CD4-positive, alpha-beta T cell treated with Interleukin-1 beta for 1 hour (primary cell): ENCODE measurements around the gene BCAS4.

Experiments
- DNase-seq, 2 donors: peaks; one replicate each; pipeline ENCODE4 v3.0.0-alpha.2; 2020 to 2022

The BCAS4 gene

GRCh38 chr20:50857348-50857747, 62.5 kb downstream of the BCAS4 start:
- DNase-seq, result no peak

DNA sequence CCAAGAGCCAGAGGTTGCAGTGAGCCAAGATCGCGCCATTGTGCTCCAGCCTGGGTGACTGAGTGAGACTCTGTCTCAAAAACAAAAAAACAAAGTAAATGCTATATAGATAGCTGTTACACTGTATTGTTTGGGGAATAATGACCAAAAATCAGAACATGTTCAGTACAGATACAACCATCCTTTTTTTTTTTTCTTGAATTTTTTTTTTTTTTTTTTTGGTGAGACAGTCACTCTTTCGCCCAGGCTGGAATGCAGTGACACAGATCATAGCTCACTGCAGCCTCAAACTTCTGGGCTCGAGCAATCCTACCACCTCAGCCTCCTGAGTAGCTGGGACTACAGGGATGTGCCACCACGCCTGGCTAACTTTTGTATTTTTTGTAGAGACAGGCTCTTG, 63.7 kb downstream of the BCAS4 start:
- no peak for DNase-seq

DNA sequence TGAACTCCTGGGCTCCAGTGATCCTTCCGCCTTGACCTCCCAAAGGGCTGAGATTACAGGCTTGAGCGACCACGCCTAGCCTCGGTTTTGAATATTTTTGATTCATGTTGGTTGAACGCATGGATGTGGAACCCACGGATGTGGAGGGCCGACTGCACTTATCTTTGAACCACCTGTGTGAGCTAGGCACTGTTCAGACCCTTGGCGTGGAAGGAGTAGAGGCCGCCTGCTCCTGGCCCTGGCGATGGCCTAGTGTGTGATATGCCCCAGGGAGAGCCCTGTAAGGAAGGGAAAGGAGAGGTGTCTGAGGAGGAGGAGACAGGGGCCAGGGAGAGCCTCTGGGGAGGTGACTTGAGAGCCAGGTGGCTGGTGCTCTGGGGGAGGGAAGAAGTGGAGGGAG, 64.3 kb downstream of the BCAS4 start:
- DNase-seq, result no peak

DNA sequence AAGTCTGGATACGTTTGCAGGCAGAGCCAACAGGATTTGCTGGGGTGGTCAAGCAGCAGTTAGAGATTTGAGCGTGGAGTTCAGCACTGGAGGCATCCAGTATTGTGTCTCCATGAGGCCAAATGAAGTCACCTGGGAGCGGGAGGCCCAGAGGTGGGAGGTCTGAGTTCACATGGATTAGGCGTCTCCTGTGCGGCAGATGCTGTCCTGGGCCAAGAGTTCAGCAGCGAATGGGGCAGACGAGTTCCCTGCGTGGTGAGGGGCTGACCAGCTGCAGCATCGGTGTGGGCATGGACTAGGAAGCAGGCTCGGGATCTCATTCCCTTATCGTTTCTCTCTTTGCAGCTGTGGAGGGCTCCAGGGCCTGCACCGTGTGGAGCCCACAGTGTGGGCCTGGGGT, 66.2 kb downstream of the BCAS4 start:
- DNase-seq, result no peak

- DNase-seq, result no peak
Observed at GRCh38 chr20:50862546-50862945, 67.7 kb downstream of the BCAS4 start.

DNA sequence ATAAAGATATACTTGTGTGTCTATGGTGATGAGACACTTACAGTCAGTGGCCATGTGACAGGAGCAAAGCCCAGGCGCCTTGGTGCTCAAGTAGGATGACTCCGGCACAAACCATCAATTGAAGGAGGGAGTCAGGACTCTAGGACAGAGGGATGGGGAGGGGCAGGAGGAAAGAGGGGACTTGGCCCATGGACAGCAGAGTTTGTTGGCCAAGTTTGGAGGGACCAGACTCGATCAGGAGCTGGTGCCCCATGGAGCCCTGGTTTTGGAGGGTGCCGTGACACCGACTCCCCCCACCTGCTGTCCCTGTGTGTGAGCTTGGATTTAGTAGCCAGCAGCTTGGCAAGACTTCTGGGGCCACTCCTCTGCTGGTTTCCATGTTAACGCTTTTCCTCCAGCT, 70.3 kb downstream of the BCAS4 start:
- no peak for DNase-seq

DNA sequence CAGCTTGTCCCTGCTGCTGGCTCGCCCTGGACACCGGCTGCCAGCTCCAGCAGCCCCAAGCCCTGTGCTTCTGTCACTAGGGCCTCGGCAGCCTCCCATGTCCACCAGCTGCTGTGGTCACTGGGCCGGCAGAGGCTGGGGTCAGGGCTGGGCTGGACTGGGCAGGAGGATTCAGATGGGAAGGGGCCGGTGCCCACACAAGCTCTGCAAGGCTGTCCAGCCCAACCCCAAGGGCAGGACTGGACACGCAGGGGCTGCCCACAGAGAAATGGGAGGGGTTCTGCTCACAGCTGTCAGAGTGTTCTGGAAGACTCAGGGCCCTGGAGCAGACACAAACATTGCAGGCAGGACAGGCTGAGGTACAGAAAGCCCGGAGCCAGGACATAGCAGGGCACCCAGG, 70.7 kb downstream of the BCAS4 start:
- no peak for DNase-seq

GRCh38 chr20:50866036-50866685, 71.3 kb downstream of the BCAS4 start:
- no peak for DNase-seq

GRCh38 chr20:50866831-50867230, 72.0 kb downstream of the BCAS4 start:
- DNase-seq, result no peak

DNA sequence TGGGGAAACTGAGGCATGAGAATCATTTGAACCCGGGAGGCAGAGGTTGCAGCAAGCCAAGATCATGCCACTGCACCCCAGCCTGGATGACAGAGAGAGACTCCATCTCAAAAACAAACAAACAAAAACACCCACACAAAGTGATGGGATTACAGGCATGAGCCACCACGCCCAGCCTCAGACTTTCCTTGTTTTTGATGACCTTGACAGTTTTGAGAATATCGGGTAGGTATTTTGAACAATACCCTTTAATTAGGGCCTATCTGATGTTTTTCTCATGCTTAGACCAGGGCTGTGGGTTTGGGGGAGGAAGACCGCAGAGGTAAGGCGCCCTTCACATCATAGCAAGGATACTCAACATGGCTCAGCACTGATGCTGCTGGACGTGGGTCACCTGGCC, 72.9 kb downstream of the BCAS4 start:
- DNase-seq, result no peak

GRCh38 chr20:50868509-50869495, 73.9 kb downstream of the BCAS4 start:
- DNase-seq, result no peak

GRCh38 chr20:50870561-50871161, 75.8 kb downstream of the BCAS4 start:
- no peak for DNase-seq

- DNase-seq, result peak in 1 of 2 donors; percentile 20
Observed at GRCh38 chr20:50872560-50873425, 77.9 kb downstream of the BCAS4 start.

DNA sequence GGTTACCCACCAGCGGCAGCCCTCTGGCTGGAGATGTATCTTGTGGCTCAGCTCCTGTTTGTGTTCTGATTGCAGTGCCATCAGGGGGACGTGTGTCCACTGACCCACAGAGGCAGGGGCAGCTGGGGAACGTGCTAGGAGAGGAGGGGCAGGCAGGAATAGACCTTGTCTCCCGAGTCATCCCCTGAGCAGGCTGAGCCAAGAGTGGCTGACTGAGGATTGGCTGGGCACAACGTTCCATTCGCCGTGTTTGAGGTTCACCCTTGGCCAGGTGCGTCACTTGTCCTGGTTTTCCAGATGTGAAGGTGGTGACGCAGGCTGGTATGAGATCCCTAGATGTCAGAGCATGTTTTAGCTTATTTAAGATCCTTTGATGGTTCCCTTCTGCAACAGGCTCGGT, 78.7 kb downstream of the BCAS4 start:
- no peak for DNase-seq

GRCh38 chr20:50874111-50874757, 79.4 kb downstream of the BCAS4 start:
- DNase-seq, result no peak

GRCh38 chr20:50874758-50875665, 80.2 kb downstream of the BCAS4 start:
- DNase-seq, result no peak

DNA sequence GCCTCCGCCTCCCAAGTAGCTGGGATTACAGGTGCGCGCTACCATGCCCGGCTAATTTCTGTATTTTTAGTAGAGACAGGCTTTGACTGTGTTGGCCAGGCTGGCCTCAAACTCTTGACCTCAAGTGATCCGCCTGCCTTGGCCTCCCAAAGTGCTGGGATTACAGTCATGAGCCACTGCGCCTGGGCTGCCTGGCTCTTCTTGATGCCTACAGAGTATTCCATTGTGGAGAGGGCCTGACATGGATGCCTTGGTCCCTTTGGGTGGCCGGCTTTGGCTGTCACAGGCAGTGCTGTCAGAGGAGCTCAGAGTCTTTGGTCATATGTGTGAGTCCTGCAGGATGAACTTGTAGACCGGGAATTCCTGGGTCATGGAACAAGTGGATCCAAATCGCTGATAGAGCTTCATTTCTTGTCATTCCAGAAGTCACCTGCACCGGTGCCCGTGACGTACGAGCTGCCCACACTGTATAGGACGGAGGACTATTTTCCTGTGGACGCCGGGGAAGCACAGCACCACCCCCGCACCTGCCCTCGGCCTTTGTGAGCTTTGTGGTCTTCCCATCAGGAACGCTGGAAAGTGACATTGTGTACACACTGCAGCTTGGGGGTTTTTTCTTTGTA, 81.3 kb downstream of the BCAS4 start:
- no peak for DNase-seq

GRCh38 chr20:50876816-50877215, 82.0 kb downstream of the BCAS4 start:
- no peak for DNase-seq

GRCh38 chr20:50877232-50877743, 82.4 kb downstream of the BCAS4 start:
- DNase-seq, result no peak
